ENCODE measurements around the gene SNX13.
"Not testable (repeated sequence)": the region's sequence is repeated elsewhere in the genome, so short reads cannot be mapped to it uniquely, and the experiment has no call there.

The SNX13 gene

DNA sequence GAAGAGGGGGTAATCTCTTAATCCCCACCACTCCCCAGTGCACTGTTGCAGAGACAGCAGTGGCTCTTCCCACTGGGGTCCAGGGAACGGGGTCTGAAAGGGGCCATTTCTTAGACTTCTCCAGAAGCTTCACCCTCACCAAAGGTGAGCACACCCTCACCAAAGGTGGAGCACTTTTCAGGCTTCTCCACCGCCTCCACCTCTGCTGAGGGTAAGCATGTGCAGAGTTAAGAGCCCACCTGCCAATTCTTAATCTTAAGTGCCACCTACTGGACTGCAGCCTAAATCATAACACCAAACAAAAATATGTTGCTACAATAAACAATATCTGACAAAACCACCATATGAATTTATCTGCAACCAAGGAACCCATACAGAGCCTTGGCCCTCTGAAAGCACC lies 27.0 kb downstream of the SNX13 start:
- in situ Hi-C loops (cut with HindIII; ENCODE audit: low sequenced_read_pairs) = no loop called here

DNA sequence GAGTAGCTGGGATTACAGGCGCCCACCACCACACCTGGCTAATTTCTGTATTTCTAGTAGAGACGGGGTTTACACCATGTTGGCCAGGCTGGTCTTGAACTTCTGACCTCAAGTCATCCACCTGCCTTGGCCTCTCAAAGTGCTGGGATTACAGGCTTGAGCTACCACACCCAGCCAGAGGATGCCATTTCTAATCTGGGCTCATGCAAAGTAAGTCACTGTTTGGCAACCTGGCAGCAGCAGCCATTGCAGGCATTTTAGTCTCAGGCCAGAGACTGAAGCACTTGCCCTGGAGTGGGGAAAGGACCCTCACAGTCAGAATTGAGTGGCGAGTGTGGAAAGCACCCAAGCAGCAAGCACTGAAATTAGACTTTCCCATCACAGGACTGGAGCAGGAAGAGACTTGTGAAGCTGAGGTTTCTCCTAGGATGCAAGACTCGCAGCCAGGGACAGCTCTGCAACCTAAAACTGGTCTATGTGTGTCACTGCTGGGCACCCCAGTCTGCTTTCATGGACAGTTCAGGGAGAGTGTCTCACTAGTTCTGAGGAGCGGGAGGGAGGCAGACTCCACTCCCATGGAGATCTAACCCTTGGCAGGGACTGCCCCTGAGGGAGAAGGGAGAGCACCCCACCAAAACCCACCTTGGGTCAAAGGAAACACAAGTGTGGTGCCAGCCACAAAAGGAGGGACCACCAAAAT lies 27.6 kb downstream of the SNX13 start:
- in situ Hi-C loops (cut with HindIII; ENCODE audit: low sequenced_read_pairs) = no loop called here

DNA sequence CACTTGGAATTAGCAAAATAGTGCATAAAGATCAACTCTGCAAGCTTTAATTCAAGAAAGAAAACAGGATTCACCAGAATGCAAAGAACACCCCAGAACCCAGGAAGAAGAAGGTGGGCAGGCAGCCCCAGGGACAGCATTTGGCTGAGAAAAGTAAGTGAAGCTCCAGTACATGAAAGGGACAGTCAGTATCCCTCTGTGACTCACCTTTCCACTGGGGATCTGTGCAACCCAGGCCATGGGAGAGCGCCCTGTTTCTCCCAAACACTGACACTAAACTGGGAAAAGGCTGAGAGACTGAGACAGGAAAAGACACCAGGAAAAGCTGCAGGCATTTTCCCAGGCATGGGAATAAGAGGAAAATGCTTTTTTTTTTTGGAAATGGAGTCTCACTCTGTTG lies 28.2 kb downstream of the SNX13 start:
- in situ Hi-C loops (cut with HindIII; ENCODE audit: low sequenced_read_pairs) = no loop called here

DNA sequence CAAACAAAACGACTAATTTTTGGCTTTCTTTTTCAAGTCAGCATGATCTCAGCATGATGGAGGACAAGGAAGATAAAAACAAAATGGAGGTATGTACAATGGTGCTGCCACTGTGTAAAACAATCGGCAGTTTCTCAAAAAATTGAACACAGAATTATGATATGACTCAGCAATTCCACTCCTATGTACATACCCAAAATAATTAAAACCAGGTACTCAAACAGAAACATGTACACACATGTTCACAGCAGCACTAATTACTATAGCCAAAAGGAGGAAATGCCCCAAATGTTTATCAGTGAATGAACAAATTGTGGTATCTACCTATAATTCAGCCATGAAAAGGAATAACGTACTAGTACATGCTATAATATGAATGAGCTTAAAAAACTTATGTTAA lies 29.9 kb downstream of the SNX13 start:
- in situ Hi-C loops (cut with HindIII; ENCODE audit: low sequenced_read_pairs) = no loop called here

DNA sequence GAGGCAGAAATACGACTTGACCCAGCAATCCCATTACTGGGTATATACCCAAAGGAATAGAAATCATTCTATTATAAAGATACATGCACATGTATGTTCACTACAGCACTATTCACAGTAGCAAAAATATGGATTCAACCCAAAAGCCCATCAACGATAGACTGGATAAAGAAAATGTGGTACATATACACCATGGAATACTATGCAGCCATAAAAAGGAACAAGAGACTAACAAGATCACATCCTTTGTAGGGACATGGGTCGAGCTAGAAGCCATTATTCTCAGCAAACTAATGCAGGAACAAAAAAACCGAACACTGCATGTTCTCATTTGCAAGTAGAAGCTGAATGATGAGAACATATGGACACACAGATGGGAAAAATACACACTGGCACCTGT lies 31.0 kb downstream of the SNX13 start:
- in situ Hi-C loops (cut with HindIII; ENCODE audit: low sequenced_read_pairs) = not testable (repeated sequence)

DNA sequence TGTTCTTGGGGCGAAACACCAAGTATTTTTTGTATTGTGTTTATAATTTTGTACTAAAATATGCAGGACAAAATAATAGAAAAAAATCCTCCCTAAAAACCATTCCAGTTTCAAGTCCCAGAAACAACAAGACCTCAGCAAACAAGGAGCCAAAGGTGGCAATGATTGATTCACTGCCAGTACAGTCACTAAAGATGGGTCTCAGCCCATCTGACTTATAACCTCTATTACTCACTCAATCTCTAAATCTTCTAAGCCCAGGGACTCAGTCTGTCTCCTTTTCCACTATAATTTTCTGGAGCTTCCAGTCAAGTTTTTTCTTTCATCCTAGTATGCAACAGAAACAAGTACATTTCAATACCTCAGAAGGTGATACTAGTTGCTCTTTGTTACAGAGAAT lies 33.3 kb downstream of the SNX13 start:
- in situ Hi-C loops (cut with HindIII; ENCODE audit: low sequenced_read_pairs) = no loop called here

DNA sequence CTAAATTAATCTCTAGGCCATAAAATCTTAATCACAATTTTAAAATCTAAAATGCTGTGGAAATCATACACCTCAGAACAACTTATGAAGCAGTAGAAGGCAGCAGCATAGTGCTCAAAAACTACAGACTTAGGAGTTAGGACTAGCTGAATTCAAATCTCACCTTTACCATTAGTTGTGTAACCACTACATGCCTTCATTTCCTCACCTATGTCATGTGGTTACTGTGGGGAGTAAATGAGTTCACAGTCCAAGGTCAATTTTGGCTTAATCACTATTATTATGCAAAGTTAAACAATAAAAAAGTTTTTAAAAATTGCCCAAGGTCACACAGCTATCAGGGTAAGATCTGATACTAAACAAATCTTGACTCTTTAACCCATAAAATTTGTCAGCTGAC lies 37.0 kb downstream of the SNX13 start:
- in situ Hi-C loops (cut with HindIII; ENCODE audit: low sequenced_read_pairs) = no loop called here

DNA sequence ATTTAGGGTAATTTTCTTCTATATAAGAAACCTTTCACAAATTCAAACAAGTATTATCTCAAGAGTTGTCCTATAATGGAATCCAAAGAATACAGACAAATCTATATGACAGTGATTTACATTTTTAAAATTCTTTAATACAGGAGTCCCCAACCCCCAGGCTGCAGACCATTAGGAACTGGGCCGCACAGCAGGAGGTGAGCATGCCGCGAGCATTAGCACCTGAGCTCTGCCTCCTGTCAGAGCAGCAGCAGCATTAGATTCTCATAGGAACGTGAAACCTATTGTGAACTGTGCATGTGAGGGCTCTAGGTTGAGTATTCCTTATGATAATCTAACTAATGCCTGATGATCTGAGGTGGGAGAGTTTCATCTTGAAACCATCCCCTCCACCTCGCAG lies 37.7 kb downstream of the SNX13 start:
- in situ Hi-C loops (cut with HindIII; ENCODE audit: low sequenced_read_pairs) = no loop called here

DNA sequence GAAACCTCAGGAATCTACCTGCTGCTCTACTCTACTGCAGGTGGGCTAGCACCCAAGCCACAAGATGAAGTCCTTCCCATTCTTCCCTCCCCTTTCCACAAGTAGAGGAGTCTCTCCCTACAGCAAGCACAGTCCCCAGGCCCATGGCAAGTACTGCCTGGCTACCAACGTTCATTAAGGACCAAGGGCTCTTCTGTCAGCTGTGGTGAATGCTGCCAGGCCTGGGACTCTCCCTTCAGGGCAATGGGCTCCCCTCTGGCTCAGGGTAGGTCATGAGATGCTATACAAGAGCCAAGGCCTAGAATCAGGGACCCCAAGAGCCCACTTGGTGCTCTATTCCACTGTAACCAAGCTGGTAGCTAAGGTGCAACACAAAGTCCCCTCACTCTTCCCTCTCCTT lies 39.8 kb downstream of the SNX13 start:
- in situ Hi-C loops (cut with HindIII; ENCODE audit: low sequenced_read_pairs) = no loop called here

DNA sequence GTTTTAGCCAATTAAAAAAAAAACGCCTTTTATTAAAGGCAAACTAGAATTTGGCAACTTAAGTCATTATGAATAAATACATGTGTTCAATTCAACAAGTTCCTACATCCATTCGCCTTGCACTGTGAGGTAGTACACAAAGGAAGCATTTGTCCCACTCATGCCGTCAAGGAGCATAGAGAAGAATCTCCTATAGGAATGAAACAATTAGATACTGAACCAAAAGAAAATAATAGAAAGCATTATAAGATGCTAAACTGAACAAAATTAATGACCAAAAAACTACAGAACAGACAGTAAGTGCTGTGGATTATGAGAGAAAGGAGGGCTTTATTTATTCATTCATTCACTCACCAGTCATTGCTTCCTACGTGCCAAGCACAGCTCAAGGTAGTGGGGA lies 42.2 kb downstream of the SNX13 start:
- in situ Hi-C loops (cut with HindIII; ENCODE audit: low sequenced_read_pairs) = no loop called here

DNA sequence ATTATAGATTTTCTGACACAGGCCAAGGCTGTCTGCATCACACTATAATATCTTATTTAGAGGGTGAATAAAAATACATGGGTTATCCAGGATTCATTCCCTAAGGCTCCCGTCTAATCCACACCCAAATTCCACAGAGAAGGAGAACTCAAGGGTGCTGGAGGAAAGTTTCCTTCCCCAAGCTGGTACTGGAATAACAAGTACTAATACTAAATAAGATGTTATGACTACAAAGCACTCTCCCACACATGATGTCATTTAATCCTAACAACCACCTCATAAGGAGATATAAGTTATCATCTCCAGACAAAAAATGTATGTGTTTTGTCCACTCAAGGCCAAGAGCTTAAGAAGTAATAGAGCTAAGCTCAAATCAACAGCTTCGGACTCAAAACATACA lies 53.0 kb downstream of the SNX13 start:
- in situ Hi-C loops (cut with HindIII; ENCODE audit: low sequenced_read_pairs) = no loop called here

DNA sequence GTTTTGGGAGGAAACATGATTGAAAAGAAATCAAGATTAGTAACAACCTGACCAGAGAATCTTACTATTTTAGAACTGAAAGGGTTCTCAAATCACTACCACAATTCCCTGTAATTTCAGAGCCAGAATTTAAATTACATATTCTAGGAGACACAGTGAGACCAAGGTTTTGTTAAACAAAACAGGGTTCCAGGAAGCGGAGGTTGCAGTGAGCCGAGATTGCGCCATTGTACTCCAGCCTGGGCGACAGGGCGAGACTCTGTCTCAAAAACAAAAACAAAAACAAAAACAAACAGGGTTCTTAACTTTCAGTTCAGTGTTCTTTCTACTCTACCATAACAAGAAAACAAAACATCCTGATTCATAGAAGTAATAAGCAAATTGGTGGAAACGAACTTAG lies 57.6 kb downstream of the SNX13 start:
- in situ Hi-C loops (cut with HindIII; ENCODE audit: low sequenced_read_pairs) = no loop called here

DNA sequence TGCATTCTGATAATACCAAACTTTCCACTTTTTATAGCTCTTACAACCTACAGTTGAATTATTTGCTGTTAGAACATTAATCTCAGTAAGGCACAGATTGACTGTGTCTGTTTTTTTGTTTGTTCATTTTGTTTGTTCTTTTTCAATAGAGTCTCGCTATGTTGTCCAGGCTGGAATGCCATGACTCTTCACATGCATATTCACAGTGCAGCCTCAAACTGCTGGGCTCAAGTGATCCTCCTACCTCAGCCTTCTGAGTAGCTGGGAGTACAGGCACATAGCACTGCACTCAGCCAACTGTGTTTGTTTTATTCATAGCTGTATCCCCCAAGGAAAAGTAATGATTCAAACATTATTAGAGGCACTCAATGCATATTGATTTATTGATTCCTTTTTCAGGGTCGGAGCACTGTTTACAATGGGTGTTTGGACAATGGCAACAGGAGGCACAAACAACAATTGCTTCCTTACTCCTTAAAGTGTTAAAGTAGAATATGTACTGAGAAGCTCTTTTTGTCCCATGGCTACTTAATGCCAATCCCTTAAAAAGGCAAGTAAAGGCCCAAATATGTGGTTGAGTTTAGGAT lies 61.1 kb downstream of the SNX13 start:
- in situ Hi-C loops (cut with HindIII; ENCODE audit: low sequenced_read_pairs) = no loop called here

DNA sequence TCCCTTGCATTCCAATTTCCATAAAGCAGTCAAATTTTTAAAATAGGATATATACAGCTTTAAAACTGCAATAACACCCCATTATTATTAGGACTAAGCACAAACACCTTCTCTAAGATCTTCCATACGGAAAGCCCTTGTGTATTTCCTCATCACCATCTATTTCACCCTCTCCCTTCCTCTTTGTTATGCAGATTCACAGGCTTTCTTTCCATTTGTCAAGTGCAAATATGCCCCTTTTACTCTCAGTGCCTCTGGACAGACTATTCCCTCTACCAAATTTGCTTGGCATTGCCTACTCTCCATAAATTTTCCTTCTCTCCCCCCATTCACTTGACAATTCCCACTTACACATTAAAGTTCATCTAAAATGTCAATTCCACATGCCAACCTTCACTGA lies 61.7 kb downstream of the SNX13 start:
- in situ Hi-C loops (cut with HindIII; ENCODE audit: low sequenced_read_pairs) = no loop called here

DNA sequence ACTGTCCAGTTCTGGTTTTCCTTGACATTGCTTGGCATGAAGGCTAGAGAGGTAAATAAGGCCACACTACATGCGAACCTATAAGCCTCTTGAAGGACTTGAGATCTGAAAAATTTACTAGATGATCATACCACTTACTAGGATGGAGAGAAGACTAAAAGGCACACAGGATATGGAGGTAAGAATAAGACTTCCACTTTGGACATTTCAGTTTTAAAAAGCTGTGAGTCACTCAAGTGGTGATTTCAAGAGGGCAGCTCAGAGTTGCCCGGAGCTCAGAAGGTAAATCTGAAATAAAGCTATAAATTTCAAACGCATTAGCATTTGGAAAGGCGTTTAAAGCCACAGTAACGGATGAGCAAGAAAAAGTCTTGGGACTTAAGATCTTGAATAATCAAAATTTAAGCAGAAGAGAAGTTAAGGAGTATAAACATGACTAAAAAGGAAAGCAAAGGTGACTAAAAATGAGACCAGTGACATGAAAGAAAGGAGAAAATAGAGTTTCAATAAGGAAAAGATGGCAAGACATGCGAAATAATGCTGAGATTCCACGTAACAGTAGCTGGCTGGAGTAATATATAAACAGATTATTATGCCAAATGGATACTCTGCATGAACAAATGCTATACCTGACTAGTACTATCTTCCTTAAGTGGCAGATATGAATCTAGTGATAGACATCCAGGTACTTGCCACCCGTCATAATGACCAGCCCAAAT lies 68.3 kb downstream of the SNX13 start:
- in situ Hi-C loops (cut with HindIII; ENCODE audit: low sequenced_read_pairs) = no loop called here

DNA sequence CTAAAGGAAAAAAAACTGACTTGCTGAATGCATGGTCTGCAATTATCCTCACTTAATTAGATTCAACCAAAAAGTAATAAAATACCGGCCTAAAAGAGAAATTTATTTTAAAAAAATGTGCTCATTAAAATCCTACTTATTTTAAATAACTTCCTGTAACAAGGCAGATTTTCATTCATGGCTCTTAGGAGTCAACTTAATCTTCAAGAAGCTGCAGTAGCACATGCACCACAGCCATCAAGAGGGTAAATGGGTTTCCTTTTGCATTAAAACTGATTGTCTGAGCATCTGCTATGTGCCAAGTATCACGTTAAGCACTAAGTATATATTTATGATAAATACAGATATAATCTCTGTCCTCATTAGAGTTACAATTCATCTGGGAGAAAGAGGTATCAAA lies 69.9 kb downstream of the SNX13 start:
- in situ Hi-C loops (cut with HindIII; ENCODE audit: low sequenced_read_pairs) = no loop called here

DNA sequence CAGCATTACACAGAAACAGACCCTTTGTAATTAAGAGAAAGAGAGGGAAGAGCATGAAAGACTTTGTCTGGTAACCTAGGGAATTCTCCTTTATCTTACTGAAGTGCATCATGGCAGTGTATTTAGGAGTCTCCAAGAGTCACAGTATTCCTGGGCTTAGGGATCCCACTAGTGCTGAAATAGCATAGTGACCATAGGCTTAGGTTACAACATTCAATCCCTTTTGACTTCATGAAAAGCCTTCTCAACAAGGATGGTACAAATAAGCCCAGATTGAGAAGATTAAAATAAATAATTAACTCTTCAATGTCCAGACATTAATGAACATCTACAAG lies 76.5 kb downstream of the SNX13 start:
- in situ Hi-C loops (cut with HindIII; ENCODE audit: low sequenced_read_pairs) = no loop called here

DNA sequence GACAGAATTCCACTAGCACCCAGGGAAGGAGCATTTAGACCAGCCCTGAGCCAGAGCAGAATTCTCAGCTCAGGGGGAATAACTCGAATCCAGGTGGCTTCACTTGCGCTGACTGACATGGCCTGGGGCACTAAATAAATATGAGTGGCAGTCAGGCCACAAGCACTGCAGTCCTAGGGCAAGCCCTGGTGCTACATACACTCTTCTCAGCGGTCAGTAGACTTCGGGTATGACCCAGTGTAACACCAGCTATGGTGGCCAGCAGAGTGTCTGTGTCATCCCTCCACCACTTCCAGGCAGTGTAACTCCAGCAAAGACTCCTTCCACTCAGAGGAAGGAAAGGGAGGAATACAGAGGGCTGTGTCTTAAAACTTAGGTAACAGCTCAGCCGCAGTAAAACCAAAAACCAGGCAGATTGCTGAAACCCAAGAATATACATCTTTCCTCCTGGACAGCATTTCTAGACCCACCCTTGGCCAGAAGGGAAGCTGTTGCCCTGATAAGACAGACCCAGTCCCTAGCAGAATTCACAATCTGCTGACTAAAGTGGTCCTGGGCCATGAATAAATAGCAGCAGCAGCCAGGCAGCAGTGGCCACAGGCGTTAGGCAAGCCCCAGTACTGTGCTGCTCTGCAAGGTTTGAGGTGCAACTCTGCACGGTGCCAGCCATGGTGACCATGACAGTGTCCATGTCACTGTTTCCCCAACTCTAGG lies 77.0 kb downstream of the SNX13 start:
- in situ Hi-C loops (cut with HindIII; ENCODE audit: low sequenced_read_pairs) = no loop called here

DNA sequence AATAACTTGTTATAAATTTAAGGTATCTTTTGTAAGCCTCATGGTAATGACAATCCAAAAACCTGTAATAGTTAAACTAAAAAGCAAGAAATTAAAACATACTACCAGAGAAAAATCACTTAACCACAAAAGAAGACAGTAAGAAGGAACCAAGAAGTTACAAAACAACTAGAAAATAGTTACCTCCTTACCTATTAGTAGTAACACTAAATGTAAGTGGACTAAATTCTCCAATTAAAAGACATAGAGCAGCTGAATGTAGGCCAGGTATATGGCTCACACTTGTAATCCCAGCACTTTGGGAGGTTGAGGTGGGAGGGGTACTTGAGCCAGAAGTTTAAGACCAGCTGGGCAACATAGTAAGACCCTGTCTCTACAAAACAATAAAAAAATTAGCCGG lies 84.0 kb downstream of the SNX13 start:
- in situ Hi-C loops (cut with HindIII; ENCODE audit: low sequenced_read_pairs) = no loop called here

DNA sequence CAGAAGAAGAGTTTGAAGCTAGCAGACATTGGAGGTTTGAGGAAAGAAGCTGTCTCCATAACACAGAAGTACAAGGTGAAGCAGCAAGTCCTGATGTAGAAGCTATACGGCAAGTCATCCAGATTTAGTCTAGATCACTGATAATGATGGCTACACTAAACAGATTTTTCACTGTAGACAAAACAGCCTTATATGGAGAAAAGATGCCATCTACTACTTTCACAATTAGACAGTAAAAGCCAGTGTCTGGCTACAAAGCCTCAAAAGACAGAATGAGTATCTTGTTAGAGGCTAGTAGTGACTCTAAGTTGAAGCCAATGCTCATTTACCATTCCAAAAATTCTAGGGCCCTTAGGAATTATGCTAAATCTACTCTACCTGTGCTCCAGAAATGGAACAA lies 85.1 kb downstream of the SNX13 start:
- in situ Hi-C loops (cut with HindIII; ENCODE audit: low sequenced_read_pairs) = no loop called here

DNA sequence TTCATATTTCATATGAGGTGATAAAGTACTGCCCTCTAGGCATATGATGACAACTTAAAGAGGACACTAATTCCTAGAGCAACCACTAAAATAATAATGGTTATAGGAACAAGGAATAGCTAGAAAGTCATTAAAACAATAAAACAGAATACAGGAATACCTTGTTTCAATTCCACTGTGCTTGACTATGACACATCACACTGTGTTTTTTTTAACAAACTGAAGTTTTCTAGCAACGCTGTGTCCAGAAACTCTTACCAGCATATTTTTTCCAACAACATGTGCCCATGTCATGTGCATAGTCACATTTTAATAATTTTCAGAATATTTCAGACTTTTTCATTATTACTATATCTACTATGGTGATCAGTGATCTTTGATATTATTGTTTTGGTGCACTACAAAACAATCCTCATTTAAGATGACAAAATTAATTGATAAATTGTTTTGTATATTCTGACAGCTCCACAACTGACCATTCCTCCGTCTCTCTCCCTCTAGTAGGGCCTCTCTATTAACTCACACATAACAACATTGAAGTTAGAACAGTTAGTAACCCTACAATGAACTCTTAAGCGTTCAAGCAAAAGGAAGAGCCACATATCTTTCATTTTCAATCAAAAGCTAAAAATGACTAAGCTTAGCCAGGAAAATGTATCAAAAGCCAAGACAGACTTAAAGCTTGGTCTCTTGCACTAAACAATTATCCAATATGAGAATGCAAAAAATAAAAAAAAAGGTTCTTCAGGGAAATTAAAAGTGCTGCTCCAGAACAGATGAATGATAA lies 85.8 kb downstream of the SNX13 start:
- in situ Hi-C loops (cut with HindIII; ENCODE audit: low sequenced_read_pairs) = no loop called here

Measured in endothelial cell of hepatic sinusoid (primary cell).